ENCODE measurements around the gene SOX2. TPM values are rescaled to one million over a fixed set of nuclear protein-coding genes. Genes with fewer than 3 reads are reported as not detected.

SOX2 gene
- polyA plus RNA-seq, 3 donors = not detected

- DNase-seq = no peak
Observed at GRCh38 chr3:181698263-181698954, 13.3 kb upstream of the SOX2 start.

More at GRCh38 chr3:181698263-181698954, 13.3 kb upstream of the SOX2 start:
- Histone ChIP-seq H3K9ac (ENCODE audit: insufficient read depth, low read length, poor library complexity, severe bottlenecking) (no peak overlapping the region), H3K79me2 (ENCODE audit: insufficient read depth, low read length) (no peaks in the 10 kb centered on the region), H3K36me3 (replicated peaks in 1 of 2; ENCODE audit: control insufficient read depth in 1 of 2, insufficient read depth in 2 of 2, low read length in 2 of 2) (no peaks in the 10 kb centered on the region), H3K4me3 (replicated peaks in 1 of 3; ENCODE audit: low read depth in 2 of 3, low read length in 3 of 3) (no peak overlapping the region), H2AFZ (ENCODE audit: insufficient read depth, low read depth, low read length, poor library complexity, severe bottlenecking) (no peak overlapping the region), H3K27ac (ENCODE audit: low read depth in 1 of 2, low read length in 2 of 2) (no peak overlapping the region), H3K4me1 (ENCODE audit: control insufficient read depth in 1 of 2, insufficient read depth in 2 of 2, low read length in 2 of 2) (peaks cover 18 to 21% of the 10 kb centered on the region in 2 donors), H3K4me2 (replicated peaks; ENCODE audit: extremely low read depth, low read length, poor library complexity, severe bottlenecking) (no peak overlapping the region), H3K9me3 (replicated peaks in 1 of 2; ENCODE audit: control insufficient read depth in 1 of 2, insufficient read depth in 1 of 2, low read length in 2 of 2) (peaks cover 3 to 57% of the 10 kb centered on the region in 2 donors), H4K20me1 (ENCODE audit: insufficient read depth, low read length) (no peaks in the 10 kb centered on the region), H3K27me3 (ENCODE audit: control insufficient read depth in 2 of 2, insufficient read depth in 2 of 2, low read length in 2 of 2) (peaks cover 96 to 100% of the 10 kb centered on the region in 2 donors)
- H3K9me3 Mint-ChIP-seq = peaks cover 6 to 35% (median 27%) of the 10 kb centered on the region in 7 donors
- WGBS (ENCODE audit: insufficient coverage) = 66% methylated on average over 3 of the region's 5 CpGs
- peaks cover 89 to 95% (median 94%) of the 10 kb centered on the region in 3 donors for H3K27me3 Mint-ChIP-seq (ENCODE audit: low read depth in 3 of 3)
- peaks cover 24% of the 10 kb centered on the region for H3K4me1 Mint-ChIP-seq
- no peak overlapping the region for H3K27ac Mint-ChIP-seq
- peak overlapping the region in 1 of 2 donors; percentile 91 for H3K4me3 Mint-ChIP-seq
- H3K36me3 Mint-ChIP-seq = peaks cover 3 to 12% of the 10 kb centered on the region in 2 donors
- intact Hi-C loops (cut with micrococcal nuclease) = no loop called here
- no peak for TF ChIP-seq CTCF (IDR thresholded peaks at IDR 0.05)
